Neural crest cell (in vitro differentiated cells): ENCODE results near the gene SPATA19. TPM values are rescaled to one million over a fixed set of nuclear protein-coding genes. Genes with fewer than 3 reads are reported as not detected.

ENCODE experiments used
- DNase-seq: peaks from one replicate; pipeline ENCODE4 v3.0.0; 2021; ENCODE audit warnings: low read depth, mixed read lengths, low spot score
- H3K27ac Mint-ChIP-seq: one replicate; pipeline ENCODE4 v1.8.0; 2021; ENCODE audit warnings: mild to moderate bottlenecking, mixed read lengths; ENCODE audit not compliant: unreplicated experiment
- H3K27me3 Mint-ChIP-seq: 2 replicates; pipeline ENCODE4 v1.8.0; 2021; ENCODE audit warnings: low read depth, mild to moderate bottlenecking, mixed read lengths
- H3K36me3 Mint-ChIP-seq: 2 replicates; pipeline ENCODE4 v1.8.0; 2021; ENCODE audit warnings: low read depth, mild to moderate bottlenecking, mixed read lengths
- H3K4me1 Mint-ChIP-seq: 2 replicates; pipeline ENCODE4 v1.8.0; 2021; ENCODE audit warnings: mixed read lengths
- H3K4me3 Mint-ChIP-seq: one replicate; pipeline ENCODE4 v1.8.0; 2021; ENCODE audit warnings: mild to moderate bottlenecking, mixed read lengths
- H3K9me3 Mint-ChIP-seq: 2 replicates; pipeline ENCODE4 v1.8.0; 2021; ENCODE audit warnings: mixed read lengths
- total RNA-seq: library from RNA; stranded (reverse); gene quantifications from 2 replicates; pipeline ENCODE4 v1.2.1, GENCODE V29; 2021
- TF ChIP-seq, protein P1 (sequence below): fragments of 200-600 bp; sonication (generic); conservative IDR thresholded peaks from 2 replicates; pipeline ENCODE4 v1.5.0; 2021; ENCODE audit warnings: antibody characterized with exemption, mild to moderate bottlenecking

The SPATA19 gene
- total RNA-seq, 1 donor from 2014 or later: not detected

DNA sequence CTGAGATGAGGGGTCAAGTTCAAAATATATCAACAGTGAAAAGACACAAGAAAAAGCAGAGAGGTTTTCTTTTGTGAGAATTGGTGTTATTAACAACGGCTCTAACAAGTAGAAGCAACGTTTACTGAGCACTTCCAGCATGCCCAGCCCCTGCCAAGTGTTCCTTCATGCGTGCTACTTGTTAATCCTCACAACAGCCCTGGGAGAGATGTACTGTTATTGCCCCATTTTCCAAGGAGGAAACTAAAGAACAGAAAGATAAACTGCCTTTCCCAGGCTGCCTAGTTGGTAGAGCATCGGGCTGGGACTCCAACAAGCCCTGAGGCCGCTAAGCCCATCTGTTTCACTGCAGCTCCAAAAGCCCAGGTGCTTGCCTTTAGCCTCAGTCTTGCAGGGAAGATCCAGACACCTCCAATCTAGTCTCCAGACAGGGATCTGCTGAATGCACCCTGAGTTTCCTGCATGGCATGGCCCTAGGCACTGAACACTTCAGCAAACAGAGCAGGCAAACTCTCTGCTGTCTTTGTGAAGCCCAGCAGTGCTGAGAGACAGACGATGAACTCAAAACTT, 25.5 kb downstream of the SPATA19 start:
- no peak for DNase-seq
- H3K4me3 Mint-ChIP-seq: no peak overlapping the region
- H3K9me3 Mint-ChIP-seq: peaks cover 3% of the 10 kb centered on the region
- peak overlapping the region; percentile 79 for H3K27ac Mint-ChIP-seq
- TF ChIP-seq, protein P1, sequence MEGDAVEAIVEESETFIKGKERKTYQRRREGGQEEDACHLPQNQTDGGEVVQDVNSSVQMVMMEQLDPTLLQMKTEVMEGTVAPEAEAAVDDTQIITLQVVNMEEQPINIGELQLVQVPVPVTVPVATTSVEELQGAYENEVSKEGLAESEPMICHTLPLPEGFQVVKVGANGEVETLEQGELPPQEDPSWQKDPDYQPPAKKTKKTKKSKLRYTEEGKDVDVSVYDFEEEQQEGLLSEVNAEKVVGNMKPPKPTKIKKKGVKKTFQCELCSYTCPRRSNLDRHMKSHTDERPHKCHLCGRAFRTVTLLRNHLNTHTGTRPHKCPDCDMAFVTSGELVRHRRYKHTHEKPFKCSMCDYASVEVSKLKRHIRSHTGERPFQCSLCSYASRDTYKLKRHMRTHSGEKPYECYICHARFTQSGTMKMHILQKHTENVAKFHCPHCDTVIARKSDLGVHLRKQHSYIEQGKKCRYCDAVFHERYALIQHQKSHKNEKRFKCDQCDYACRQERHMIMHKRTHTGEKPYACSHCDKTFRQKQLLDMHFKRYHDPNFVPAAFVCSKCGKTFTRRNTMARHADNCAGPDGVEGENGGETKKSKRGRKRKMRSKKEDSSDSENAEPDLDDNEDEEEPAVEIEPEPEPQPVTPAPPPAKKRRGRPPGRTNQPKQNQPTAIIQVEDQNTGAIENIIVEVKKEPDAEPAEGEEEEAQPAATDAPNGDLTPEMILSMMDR: no peak
- H3K27me3 Mint-ChIP-seq: no peaks in the 10 kb centered on the region
- H3K36me3 Mint-ChIP-seq: no peaks in the 10 kb centered on the region
- peaks cover 47% of the 10 kb centered on the region for H3K4me1 Mint-ChIP-seq

DNA sequence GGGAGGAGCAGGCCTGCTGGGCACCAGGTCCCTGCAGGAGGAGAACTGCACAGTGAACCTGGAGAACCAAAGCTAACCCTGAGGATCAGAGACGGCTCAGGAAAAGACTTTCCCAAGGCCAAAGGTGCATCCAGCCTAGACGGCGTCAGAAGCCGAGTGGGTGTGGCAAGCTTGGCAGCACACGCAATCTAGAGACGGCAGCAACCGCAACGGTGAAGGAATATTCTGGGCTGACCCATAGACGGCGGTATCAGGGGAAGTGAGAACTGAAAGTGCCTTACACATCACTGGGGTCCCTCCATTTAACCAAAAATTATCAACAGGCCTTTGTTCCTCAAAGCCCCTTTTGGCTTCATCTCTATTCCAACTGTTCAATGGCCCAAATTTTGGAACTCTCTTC, 26.2 kb downstream of the SPATA19 start:
- Mint-ChIP-seq H3K4me3 (no peak overlapping the region), H3K4me1 (peaks cover 46% of the 10 kb centered on the region), H3K36me3 (no peaks in the 10 kb centered on the region), H3K27me3 (no peaks in the 10 kb centered on the region), H3K9me3 (peaks cover 3% of the 10 kb centered on the region), H3K27ac (no peak overlapping the region)
- DNase-seq: no peak
- TF ChIP-seq, protein P1: no peak

DNA sequence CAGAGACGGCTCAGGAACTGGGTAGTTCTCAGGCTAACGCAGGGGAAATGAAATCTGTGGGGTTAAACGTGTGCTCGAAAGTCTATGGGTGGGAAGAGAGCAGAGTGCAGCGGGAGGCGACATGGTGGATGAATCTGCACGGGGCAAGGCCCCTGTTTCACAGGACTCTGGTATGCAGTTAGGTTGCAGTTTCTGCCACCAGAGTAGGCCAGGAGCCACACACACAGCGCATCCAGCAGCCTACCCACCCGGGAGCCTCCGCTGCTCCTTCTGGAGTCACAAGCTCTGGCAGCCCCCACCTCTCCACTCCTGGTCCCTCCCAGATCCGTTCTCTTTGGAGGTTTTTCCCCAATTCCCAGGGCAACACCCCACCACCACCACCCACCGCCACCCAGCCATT, 27.0 kb downstream of the SPATA19 start:
- Mint-ChIP-seq H3K4me1 (peaks cover 42% of the 10 kb centered on the region), H3K27me3 (no peaks in the 10 kb centered on the region), H3K4me3 (no peak overlapping the region), H3K36me3 (no peaks in the 10 kb centered on the region), H3K9me3 (peaks cover 3% of the 10 kb centered on the region), H3K27ac (peak overlapping the region; percentile 66)
- TF ChIP-seq, protein P1: no peak
- no peak for DNase-seq

DNA sequence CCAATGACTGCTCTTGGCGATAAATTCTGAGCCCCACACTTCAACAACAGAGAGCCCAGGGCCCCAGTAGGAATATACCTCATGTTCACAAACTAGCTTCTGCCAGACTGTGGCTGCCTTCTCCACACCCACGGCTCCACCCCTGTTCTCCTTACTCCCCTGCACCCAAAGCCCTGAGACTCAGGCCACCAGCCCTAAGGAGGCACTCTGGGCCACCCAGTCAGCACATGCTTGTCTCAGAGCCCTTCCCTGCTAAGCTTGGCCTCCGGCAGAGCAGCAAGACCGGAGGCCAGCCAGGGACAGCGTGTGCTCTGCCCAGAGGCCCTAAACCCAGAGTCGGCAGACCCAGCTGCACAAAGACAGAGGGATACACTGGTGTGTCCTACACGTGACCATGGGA, 27.9 kb downstream of the SPATA19 start:
- no peak for DNase-seq
- Mint-ChIP-seq H3K36me3 (no peaks in the 10 kb centered on the region), H3K27me3 (no peaks in the 10 kb centered on the region), H3K9me3 (peaks cover 3% of the 10 kb centered on the region), H3K4me1 (peaks cover 46% of the 10 kb centered on the region), H3K27ac (no peak overlapping the region), H3K4me3 (no peak overlapping the region)
- TF ChIP-seq, protein P1: no peak

DNA sequence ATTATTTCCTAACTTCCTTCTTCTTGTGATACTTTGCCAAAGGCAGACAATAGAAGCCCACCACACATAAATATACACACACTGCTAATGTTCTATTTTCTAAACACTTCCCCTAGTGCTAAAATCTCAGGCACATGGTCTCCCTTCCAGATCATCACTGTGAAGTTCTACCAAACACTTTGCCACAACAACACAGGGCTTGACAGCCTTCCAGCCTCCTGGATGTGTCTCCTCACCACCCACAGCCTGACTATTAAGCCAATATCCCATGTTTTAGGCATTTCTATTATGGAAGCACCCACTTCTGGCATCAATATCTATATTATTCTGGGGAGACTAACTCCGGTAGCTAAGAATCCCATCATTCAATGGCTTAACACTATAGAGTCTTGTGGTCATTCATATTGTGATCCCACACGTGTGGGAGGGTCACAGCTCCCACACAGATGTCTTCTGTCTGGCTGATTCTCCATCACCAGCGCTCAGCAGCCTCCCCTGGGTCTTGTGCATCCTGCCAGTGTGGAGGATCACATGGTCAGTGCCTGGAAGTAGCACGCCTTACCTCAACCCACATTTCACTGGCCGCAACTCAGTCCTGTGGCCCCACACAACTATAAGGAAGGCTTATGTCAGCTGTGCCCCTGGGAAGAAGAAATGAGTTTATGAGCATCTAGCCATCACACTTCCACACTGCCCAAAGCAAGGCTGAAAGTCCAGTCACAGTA, 29.0 kb downstream of the SPATA19 start:
- Mint-ChIP-seq H3K27me3 (no peaks in the 10 kb centered on the region), H3K4me3 (no peak overlapping the region), H3K36me3 (no peaks in the 10 kb centered on the region), H3K4me1 (peaks cover 42% of the 10 kb centered on the region), H3K27ac (peak overlapping the region; percentile 24), H3K9me3 (peaks cover 3% of the 10 kb centered on the region)
- TF ChIP-seq, protein P1: no peak
- no peak for DNase-seq
